Cardiac muscle cell (in vitro differentiated cells and primary cell): Measurements from ENCODE around the gene EMILIN1. TPM values are rescaled to one million over a fixed set of nuclear protein-coding genes. Genes with fewer than 3 reads are reported as not detected.

Source experiments
- DNase-seq, 2 donors: peaks; one replicate each; pipeline versions ENCODE4 v3.0.0 to v3.0.0-alpha.2; 2010 to 2017; ENCODE audit warnings: low read depth in 1 of 2, low spot score in 1 of 2
- H3K27ac ChIP-seq: fragments of 200-600 bp; sonication (generic); 2 replicates; pipeline ENCODE4 v1.5.1; 2016
- H3K27me3 ChIP-seq: fragments of 200-600 bp; sonication (generic); 2 replicates; pipeline ENCODE4 v1.6.0; 2016; ENCODE audit warnings: control low read depth
- H3K36me3 ChIP-seq: fragments of 200-600 bp; sonication (generic); 2 replicates; pipeline ENCODE4 v1.5.1; 2016; ENCODE audit warnings: control low read depth
- H3K4me1 ChIP-seq: fragments of 200-600 bp; sonication (generic); 2 replicates; pipeline ENCODE4 v1.8.1; 2017; ENCODE audit warnings: low read depth, mild to moderate bottlenecking, mixed run types
- H3K4me3 ChIP-seq: fragments of 200-600 bp; sonication (generic); 2 replicates; pipeline ENCODE4 v1.5.1; 2016; ENCODE audit warnings: mild to moderate bottlenecking
- H3K9me3 ChIP-seq: fragments of 200-600 bp; sonication (generic); 2 replicates; pipeline ENCODE4 v1.5.1; 2017; ENCODE audit warnings: low read depth, mild to moderate bottlenecking, control low read depth
- polyA plus RNA-seq: library from polyadenylated mRNA; unstranded; fragments of >200 nt; fragmentation: Nextera tagmentation; extraction: Ambion mirVana; gene quantifications from 2 replicates; pipeline ENCODE4 v1.2.1, GENCODE V29; 2016
- total RNA-seq: library from RNA; depleted of rRNA; stranded (reverse); fragments of >200 nt; gene quantifications from 2 replicates; pipeline ENCODE4 v1.2.3, GENCODE V29; 2016
- TF ChIP-seq, protein P1 (sequence below): IDR thresholded peaks from 2 replicates; pipeline ENCODE4 v1.5.1; 2012; ENCODE audit warnings: low read depth, mild to moderate bottlenecking, low read length

EMILIN1 gene
- total and polyA plus RNA-seq, 2 experiments from 2014 or later = 15.6 to 18.5 TPM

DNA sequence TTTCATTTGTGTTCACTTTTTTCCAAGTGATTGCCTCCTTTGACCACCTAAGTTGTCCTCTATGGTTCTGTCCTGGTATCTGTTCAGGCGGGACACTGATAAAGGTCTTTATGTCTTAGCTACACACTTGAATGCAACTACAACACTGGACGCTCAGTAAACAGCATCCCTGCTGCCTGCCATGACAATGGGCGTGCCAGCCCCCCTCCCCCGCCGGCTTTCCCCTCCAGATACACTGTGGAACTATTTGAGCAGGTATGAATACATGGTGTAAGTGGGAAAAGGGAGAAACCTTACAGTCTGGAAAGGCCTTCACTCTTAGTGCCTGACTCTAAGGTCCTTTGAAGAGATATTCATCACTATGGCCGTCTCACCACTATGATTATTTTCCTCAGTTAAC is 21.2 kb upstream of the EMILIN1 start:
- TF ChIP-seq, protein P1, sequence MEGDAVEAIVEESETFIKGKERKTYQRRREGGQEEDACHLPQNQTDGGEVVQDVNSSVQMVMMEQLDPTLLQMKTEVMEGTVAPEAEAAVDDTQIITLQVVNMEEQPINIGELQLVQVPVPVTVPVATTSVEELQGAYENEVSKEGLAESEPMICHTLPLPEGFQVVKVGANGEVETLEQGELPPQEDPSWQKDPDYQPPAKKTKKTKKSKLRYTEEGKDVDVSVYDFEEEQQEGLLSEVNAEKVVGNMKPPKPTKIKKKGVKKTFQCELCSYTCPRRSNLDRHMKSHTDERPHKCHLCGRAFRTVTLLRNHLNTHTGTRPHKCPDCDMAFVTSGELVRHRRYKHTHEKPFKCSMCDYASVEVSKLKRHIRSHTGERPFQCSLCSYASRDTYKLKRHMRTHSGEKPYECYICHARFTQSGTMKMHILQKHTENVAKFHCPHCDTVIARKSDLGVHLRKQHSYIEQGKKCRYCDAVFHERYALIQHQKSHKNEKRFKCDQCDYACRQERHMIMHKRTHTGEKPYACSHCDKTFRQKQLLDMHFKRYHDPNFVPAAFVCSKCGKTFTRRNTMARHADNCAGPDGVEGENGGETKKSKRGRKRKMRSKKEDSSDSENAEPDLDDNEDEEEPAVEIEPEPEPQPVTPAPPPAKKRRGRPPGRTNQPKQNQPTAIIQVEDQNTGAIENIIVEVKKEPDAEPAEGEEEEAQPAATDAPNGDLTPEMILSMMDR = no peak
- Histone ChIP-seq H3K4me1 (peaks cover 2% of the 10 kb centered on the region), H3K27me3 (no peaks in the 10 kb centered on the region), H3K27ac (no peak overlapping the region), H3K36me3 (peaks cover 46% of the 10 kb centered on the region), H3K9me3 (no peaks in the 10 kb centered on the region), H3K4me3 (no peak overlapping the region)
- no peak for DNase-seq

DNA sequence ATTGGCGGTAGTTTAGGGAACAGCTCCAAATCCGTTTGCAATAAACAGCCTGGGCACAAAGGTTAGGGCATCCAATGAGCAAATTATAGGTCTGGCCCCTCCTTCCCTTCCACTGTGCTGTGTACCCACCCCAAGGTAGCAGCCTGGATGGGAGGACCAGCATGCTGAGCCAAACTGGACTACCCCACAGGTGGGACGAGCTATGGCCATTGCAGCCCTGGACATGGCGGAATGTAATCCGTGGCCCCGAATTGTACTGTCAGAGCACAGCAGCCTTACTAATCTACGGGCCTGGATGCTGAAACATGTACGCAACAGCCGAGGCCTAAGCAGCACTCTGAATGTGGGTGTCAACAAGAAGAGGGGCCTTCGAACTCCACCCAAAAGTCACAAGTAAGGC is 20.2 kb upstream of the EMILIN1 start:
- no peaks in the 10 kb centered on the region for H3K4me1 ChIP-seq
- H3K9me3 ChIP-seq = no peaks in the 10 kb centered on the region
- no peak overlapping the region for H3K27ac ChIP-seq
- no peaks in the 10 kb centered on the region for H3K27me3 ChIP-seq
- H3K4me3 ChIP-seq = no peak overlapping the region
- H3K36me3 ChIP-seq = peaks cover 46% of the 10 kb centered on the region
- TF ChIP-seq, protein P1 = no peak
- no peak for DNase-seq

DNA sequence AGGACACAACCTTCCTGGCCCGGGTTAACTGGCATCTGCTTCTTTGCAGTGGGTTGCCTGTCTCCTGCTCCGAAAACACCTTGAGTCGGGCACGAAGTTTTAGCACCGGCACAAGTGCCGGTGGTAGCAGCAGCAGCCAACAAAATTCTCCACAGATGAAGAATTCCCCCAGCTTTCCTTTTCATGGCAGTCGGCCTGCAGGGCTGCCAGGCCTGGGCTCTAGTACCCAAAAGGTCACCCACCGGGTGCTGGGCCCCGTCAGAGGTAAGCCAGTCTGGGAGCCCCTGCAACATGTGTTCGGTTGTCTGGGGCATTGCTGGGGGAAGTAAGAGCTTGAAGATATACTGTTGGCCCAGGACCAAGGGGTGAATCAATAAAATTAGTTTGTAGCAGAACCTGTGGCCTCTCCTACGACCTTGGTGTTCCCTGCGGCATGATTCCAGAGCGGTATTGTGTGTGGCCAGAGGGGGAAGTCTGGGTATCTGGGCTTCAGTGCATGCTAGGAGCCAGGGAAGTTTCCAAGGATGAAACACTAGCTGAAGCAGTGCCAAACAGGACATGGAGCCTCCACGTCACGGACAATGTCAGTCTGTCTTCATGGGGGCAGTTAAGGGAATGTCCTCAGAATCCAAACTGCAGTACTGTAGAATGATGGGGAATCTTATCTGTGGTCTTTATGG is 19.1 kb upstream of the EMILIN1 start:
- Histone ChIP-seq H3K4me1 (no peaks in the 10 kb centered on the region), H3K36me3 (peaks cover 36% of the 10 kb centered on the region), H3K27me3 (no peaks in the 10 kb centered on the region), H3K9me3 (no peaks in the 10 kb centered on the region), H3K27ac (peak overlapping the region; percentile 43), H3K4me3 (no peak overlapping the region)
- peak in 1 of 2 donors; percentile 92 for DNase-seq
- TF ChIP-seq, protein P1 = peak; percentile 7

DNA sequence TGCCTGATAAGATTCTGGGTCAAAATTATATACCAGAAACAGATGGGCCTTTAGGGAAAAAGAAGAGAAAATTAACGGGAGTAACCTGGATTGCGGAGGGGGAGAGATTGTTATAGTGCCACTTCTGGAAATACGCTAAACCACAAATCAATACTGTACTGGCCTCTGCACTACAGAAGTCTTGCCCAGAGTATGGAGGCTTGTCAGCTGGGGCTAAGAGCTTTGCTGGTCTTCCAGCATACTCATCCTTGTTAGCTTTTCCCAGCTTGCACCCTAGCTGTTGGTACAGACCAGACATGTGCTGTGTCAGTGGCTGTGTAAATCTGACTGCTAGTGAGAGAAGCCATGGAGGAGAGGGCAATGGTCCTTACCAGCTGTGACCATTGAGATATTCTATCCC is 18.1 kb upstream of the EMILIN1 start:
- TF ChIP-seq, protein P1 = no peak
- Histone ChIP-seq H3K9me3 (no peaks in the 10 kb centered on the region), H3K27ac (peak overlapping the region; percentile 8), H3K4me1 (no peaks in the 10 kb centered on the region), H3K36me3 (peaks cover 26% of the 10 kb centered on the region), H3K27me3 (no peaks in the 10 kb centered on the region), H3K4me3 (no peak overlapping the region)
- no peak for DNase-seq

DNA sequence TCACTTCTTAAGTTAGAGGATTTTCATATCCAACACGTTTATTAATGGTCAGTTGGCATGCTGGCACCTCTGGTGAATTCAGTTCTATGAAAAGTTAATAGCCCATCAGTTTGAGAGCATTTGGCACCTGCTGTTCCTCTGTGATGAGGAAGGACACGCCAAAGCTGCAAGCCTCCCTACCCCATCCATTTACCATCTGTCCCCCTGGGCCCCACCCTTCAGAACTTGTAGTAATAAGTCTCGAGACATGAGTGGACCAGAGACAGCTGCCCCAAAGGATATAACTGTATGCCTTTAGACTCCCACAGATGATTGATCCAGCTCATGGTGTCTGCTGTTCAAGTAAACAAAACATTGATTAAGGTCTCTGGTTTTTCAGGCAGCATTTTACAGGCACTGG is 13.3 kb upstream of the EMILIN1 start:
- DNase-seq = no peak
- TF ChIP-seq, protein P1 = no peak
- H3K4me3 ChIP-seq = no peak overlapping the region
- H3K9me3 ChIP-seq = no peaks in the 10 kb centered on the region
- no peaks in the 10 kb centered on the region for H3K27me3 ChIP-seq
- H3K27ac ChIP-seq = no peak overlapping the region
- H3K4me1 ChIP-seq = peaks cover 2% of the 10 kb centered on the region
- H3K36me3 ChIP-seq = peaks cover 21% of the 10 kb centered on the region
